Mucosa of rectum (tissue), 2 donors: ENCODE results near the gene PPP1R37.
"Not testable (repeated sequence)": the region's sequence is repeated elsewhere in the genome, so short reads cannot be mapped to it uniquely, and the experiment has no call there.

Experiments
- H3K27ac ChIP-seq, 2 donors: one replicate each; pipeline ENCODE4 v1.7.0; 2013; ENCODE audit warnings: inconsistent platforms in 2 of 2, low read depth in 2 of 2, low read length in 2 of 2
- H3K27me3 ChIP-seq, 2 donors: one replicate each; pipeline ENCODE4 v1.7.0; 2013; ENCODE audit warnings: low read length in 2 of 2; ENCODE audit not compliant: control insufficient read depth in 2 of 2, insufficient read depth in 2 of 2
- H3K36me3 ChIP-seq, 2 donors: one replicate each; pipeline ENCODE4 v1.7.0; 2013; ENCODE audit warnings: low read length in 2 of 2; ENCODE audit not compliant: control insufficient read depth in 2 of 2, insufficient read depth in 2 of 2
- H3K4me1 ChIP-seq, 2 donors: one replicate each; pipeline ENCODE4 v1.7.0; 2013; ENCODE audit warnings: low read length in 2 of 2, mild to moderate bottlenecking in 1 of 2; ENCODE audit not compliant: control insufficient read depth in 2 of 2, insufficient read depth in 2 of 2
- H3K4me3 ChIP-seq, 2 donors: one replicate each; pipeline ENCODE4 v1.7.0; 2013; ENCODE audit warnings: low read length in 2 of 2
- H3K9ac ChIP-seq, 2 donors: one replicate each; pipeline ENCODE4 v1.7.0; 2013; ENCODE audit warnings: low read length in 2 of 2, low read depth in 1 of 2, mild to moderate bottlenecking in 1 of 2
- H3K9me3 ChIP-seq, 2 donors: one replicate each; pipeline ENCODE4 v1.7.0; 2013; ENCODE audit warnings: low read length in 2 of 2; ENCODE audit not compliant: control insufficient read depth in 2 of 2
- donor health status: healthy.
- donor health status: Normal muscosa, but diverticular disease.

PPP1R37 gene

GRCh38 chr19:45102481-45102880, 9.5 kb downstream of the PPP1R37 start:
- Histone ChIP-seq H3K4me1 (peaks cover 43% of the 10 kb centered on the region in 2 donors), H3K4me3 (no peak overlapping the region), H3K27me3 (no peaks in the 10 kb centered on the region), H3K9me3 (no peaks in the 10 kb centered on the region), H3K36me3 (no peaks in the 10 kb centered on the region), H3K27ac (no peak overlapping the region), H3K9ac (no peak overlapping the region)

- no peaks in the 10 kb centered on the region for H3K27me3 ChIP-seq
- peak overlapping the region in 1 of 2 donors; percentile 17 for H3K27ac ChIP-seq
- peaks cover 42 to 43% of the 10 kb centered on the region in 2 donors for H3K4me1 ChIP-seq
- peak overlapping the region in 1 of 2 donors; percentile 20 for H3K4me3 ChIP-seq
- no peaks in the 10 kb centered on the region for H3K36me3 ChIP-seq
- no peaks in the 10 kb centered on the region for H3K9me3 ChIP-seq
- H3K9ac ChIP-seq, result no peak overlapping the region
Measured at GRCh38 chr19:45103156-45103507, 10.2 kb downstream of the PPP1R37 start.

GRCh38 chr19:45103508-45104319, 10.7 kb downstream of the PPP1R37 start:
- H3K27me3 ChIP-seq, result no peaks in the 10 kb centered on the region
- H3K36me3 ChIP-seq, result no peaks in the 10 kb centered on the region
- H3K27ac ChIP-seq, result peak overlapping the region in 1 of 2 donors; percentile 28
- peak overlapping the region in 1 of 2 donors; percentile 20 for H3K4me3 ChIP-seq
- no peaks in the 10 kb centered on the region for H3K9me3 ChIP-seq
- peak overlapping the region in 1 of 2 donors; percentile 9 for H3K9ac ChIP-seq
- peaks cover 36 to 40% of the 10 kb centered on the region in 2 donors for H3K4me1 ChIP-seq

GRCh38 chr19:45104658-45105349, 11.8 kb downstream of the PPP1R37 start:
- H3K4me3 ChIP-seq, result no peak overlapping the region
- H3K9me3 ChIP-seq, result no peaks in the 10 kb centered on the region
- H3K27ac ChIP-seq, result peak overlapping the region in 1 of 2 donors; percentile 35
- no peaks in the 10 kb centered on the region for H3K36me3 ChIP-seq
- H3K4me1 ChIP-seq, result peaks cover 36 to 40% of the 10 kb centered on the region in 2 donors
- no peaks in the 10 kb centered on the region for H3K27me3 ChIP-seq
- peak overlapping the region in 1 of 2 donors; percentile 12 for H3K9ac ChIP-seq

GRCh38 chr19:45106363-45106762, 13.4 kb downstream of the PPP1R37 start:
- H3K27ac ChIP-seq, H3K9me3 ChIP-seq, H3K4me3 ChIP-seq, H3K9ac ChIP-seq, H3K27me3 ChIP-seq, H3K36me3 ChIP-seq: not testable (repeated sequence)
- peaks cover 27 to 31% of the 10 kb centered on the region in 2 donors for H3K4me1 ChIP-seq

GRCh38 chr19:45107621-45108150, 14.7 kb downstream of the PPP1R37 start:
- Histone ChIP-seq H3K27me3 (no peaks in the 10 kb centered on the region), H3K36me3 (no peaks in the 10 kb centered on the region), H3K4me1 (peaks cover 32 to 35% of the 10 kb centered on the region in 2 donors), H3K9me3 (no peaks in the 10 kb centered on the region), H3K4me3 (no peak overlapping the region), H3K9ac (no peak overlapping the region), H3K27ac (no peak overlapping the region)

GRCh38 chr19:45110851-45111266, 17.9 kb downstream of the PPP1R37 start:
- Histone ChIP-seq H3K9ac (no peak overlapping the region), H3K4me3 (no peak overlapping the region), H3K36me3 (no peaks in the 10 kb centered on the region), H3K27me3 (no peaks in the 10 kb centered on the region), H3K4me1 (peaks cover 32% of the 10 kb centered on the region in 2 donors), H3K9me3 (no peaks in the 10 kb centered on the region), H3K27ac (no peak overlapping the region)

GRCh38 chr19:45112111-45112827, 19.3 kb downstream of the PPP1R37 start:
- Histone ChIP-seq H3K36me3 (no peaks in the 10 kb centered on the region), H3K9ac (no peak overlapping the region), H3K27me3 (no peaks in the 10 kb centered on the region), H3K4me1 (peaks cover 34 to 39% of the 10 kb centered on the region in 2 donors), H3K9me3 (no peaks in the 10 kb centered on the region), H3K4me3 (no peak overlapping the region), H3K27ac (peak overlapping the region; percentile 65 to 83)

GRCh38 chr19:45113628-45114027, 20.6 kb downstream of the PPP1R37 start:
- no peaks in the 10 kb centered on the region for H3K36me3 ChIP-seq
- H3K4me1 ChIP-seq, result peaks cover 47 to 53% of the 10 kb centered on the region in 2 donors
- H3K4me3 ChIP-seq, result peak overlapping the region; percentile 38 to 64
- peak overlapping the region; percentile 65 to 83 for H3K27ac ChIP-seq
- H3K27me3 ChIP-seq, result no peaks in the 10 kb centered on the region
- H3K9me3 ChIP-seq, result no peaks in the 10 kb centered on the region
- H3K9ac ChIP-seq, result peak overlapping the region; percentile 57 to 72
